Transverse colon (tissue), 4 donors: Measurements from ENCODE around the gene IFNG-AS1.

Experiments used
- EP300 ChIP-seq: sonication (generic); formaldehyde crosslinking; IDR thresholded peaks from one replicate; pipeline ENCODE4 v1.6.1; 2017; ENCODE audit warnings: antibody characterized with exemption, low read depth
- POLR2A ChIP-seq: fragments of 450-650 bp; IDR thresholded peaks from one replicate; pipeline ENCODE4 v1.6.1; 2016; ENCODE audit warnings: antibody characterized with exemption, mild to moderate bottlenecking, moderate library complexity
- POLR2AphosphoS5 ChIP-seq, 3 donors: sonication (generic); formaldehyde crosslinking; IDR thresholded peaks; one replicate each; pipeline ENCODE4 v1.6.1; 2016; ENCODE audit warnings: antibody characterized with exemption in 3 of 3
- TF ChIP-seq, protein P1 (sequence below), 5 experiments: fragments of 200-600 bp in 3 of 5; fragments of 450-650 bp in 2 of 5; sonication (generic) in 3 of 5; IDR thresholded peaks; 1 replicate in 2 of 5; 2 replicates in 3 of 5; pipeline ENCODE4 v1.5.1; 2016 to 2017; ENCODE audit warnings: antibody characterized with exemption in 5 of 5, inconsistent platforms in 3 of 5, mild to moderate bottlenecking in 2 of 5, moderate library complexity in 1 of 5

DNA sequence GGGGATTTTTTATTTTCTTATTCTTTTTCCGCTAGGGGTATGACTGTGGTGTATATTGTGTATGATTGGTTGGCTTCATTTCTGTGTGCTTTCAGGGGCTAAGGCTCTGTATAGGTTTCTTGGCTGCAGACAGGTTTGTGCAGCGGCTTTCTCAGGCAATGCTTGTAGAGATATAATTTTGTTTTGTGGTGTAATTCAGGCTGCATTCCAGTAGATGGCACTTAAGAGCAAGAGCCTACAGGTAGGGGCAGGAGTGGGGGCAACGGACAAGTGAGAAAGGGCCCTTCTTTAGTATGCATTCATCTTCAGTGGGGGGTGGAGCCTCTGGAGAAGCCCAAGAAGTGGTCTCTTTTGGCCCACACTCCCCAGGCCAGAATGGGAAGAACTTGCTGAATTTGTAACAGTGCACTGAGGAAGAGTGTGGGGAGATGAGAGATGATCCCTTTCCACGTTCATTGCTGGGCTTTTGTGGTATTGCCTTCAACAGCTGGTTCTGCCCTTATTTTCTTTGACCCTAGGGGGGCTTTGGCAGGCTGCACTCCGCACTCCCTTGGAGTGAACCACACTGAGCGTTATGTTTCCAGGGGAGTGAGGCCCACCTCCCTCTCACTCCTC, 78.6 kb downstream of the IFNG-AS1 start:
- TF ChIP-seq POLR2A: no peak
- TF ChIP-seq, protein P1, sequence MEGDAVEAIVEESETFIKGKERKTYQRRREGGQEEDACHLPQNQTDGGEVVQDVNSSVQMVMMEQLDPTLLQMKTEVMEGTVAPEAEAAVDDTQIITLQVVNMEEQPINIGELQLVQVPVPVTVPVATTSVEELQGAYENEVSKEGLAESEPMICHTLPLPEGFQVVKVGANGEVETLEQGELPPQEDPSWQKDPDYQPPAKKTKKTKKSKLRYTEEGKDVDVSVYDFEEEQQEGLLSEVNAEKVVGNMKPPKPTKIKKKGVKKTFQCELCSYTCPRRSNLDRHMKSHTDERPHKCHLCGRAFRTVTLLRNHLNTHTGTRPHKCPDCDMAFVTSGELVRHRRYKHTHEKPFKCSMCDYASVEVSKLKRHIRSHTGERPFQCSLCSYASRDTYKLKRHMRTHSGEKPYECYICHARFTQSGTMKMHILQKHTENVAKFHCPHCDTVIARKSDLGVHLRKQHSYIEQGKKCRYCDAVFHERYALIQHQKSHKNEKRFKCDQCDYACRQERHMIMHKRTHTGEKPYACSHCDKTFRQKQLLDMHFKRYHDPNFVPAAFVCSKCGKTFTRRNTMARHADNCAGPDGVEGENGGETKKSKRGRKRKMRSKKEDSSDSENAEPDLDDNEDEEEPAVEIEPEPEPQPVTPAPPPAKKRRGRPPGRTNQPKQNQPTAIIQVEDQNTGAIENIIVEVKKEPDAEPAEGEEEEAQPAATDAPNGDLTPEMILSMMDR (IDR thresholded peaks at IDR 0.05): peak in 1 of 5 experiments; percentile 5
- no peak for TF ChIP-seq EP300
- no peak for TF ChIP-seq POLR2AphosphoS5 (IDR thresholded peaks at IDR 0.05)
